AG04450 (cell line): ENCODE data around the gene SAE1. TPM values are rescaled to one million over a fixed set of nuclear protein-coding genes. Genes with fewer than 3 reads are reported as not detected.

ENCODE experiments used
- CTCF ChIA-PET: fragments of 300-600, 350-600 bp; formaldehyde crosslinking; extraction: SDS; loops from one replicate; lab custom pipeline; 2022; ENCODE audit warnings: antibody characterized with exemption, inconsistent platforms; lab: Charles Lee
- POLR2A ChIA-PET: fragments of 350-600 bp; formaldehyde crosslinking; extraction: SDS; loops from one replicate; lab custom pipeline; 2021; ENCODE audit warnings: antibody characterized with exemption, inconsistent platforms; lab: Yijun Ruan, JAX
- DNase-seq: peaks from one replicate; pipeline ENCODE4 v3.0.0-alpha.2; 2011; ENCODE audit warnings: low read depth, low spot score
- H3K27ac ChIP-seq: one replicate; pipeline ENCODE4 v1.5.1; 2012; ENCODE audit warnings: low read depth, low read length, control low read depth
- H3K27me3 ChIP-seq: one replicate; pipeline ENCODE4 v1.6.0; 2012; ENCODE audit warnings: low read length; ENCODE audit not compliant: control insufficient read depth, insufficient read depth
- H3K4me3 ChIP-seq: 2 replicates; pipeline ENCODE4 v1.5.1; 2011; ENCODE audit warnings: mild to moderate bottlenecking, low read depth, low read length, control low read depth
- H3K9me3 ChIP-seq: 2 replicates; pipeline ENCODE4 v1.5.1; 2012; ENCODE audit warnings: low read length; ENCODE audit not compliant: control insufficient read depth, insufficient read depth
- CTCF ChIP-seq: IDR thresholded peaks from 2 replicates; pipeline ENCODE4 v1.5.1; 2011; ENCODE audit warnings: low read depth, low read length, control low read depth, inconsistent platforms
- polyA plus RNA-seq: library from polyadenylated mRNA; depleted of rRNA; stranded (reverse); fragments of >200 nt; gene quantifications from 2 replicates; pipeline ENCODE4 v1.2.3, GENCODE V29; 2011

Gene SAE1
- polyA plus RNA-seq, 1 experiment: 165 TPM

DNA sequence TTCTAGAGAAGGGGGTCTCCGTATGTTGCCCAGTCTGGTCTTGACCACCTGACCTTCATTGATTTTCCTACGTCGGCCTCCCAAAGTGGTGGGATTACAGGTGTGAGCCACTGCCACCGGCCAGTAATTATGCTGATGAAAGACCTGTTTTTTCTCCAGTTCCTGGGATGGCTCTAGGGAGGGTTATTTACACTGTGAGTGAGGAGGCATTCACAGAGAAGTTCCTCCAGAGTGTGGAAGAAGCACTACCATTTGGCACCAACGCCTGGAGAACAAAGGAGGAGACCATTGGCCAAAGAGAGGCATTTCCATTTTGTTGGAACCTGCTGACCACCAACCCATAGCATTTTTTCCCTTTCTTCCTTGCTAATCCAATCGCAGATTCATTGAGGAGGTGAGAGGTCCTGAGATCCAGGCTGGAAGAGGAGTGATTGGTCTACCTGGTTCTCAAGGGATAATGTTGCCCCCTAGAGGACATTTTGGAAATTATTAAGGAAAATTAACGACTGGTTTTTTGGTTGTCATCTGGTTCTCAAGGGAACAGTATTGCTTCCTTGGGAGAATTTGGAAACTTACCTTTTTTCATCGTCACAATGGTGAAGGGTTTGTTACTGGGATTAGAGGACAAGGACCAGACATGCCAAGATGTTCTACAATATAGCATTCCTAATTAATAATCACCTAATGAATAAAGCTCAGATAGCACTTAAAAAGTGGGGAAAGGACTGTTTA is 5.5 kb upstream of the SAE1 start:
- TF ChIP-seq CTCF: peak; percentile 76
- Histone ChIP-seq H3K27me3 (no peaks in the 10 kb centered on the region), H3K4me3 (no peak overlapping the region), H3K9me3 (peaks cover 2% of the 10 kb centered on the region; the same call in 1 of the 2 replicates), H3K27ac (no peak overlapping the region)
- DNase-seq: no peak
- CTCF ChIA-PET: interaction anchor here (0.7 to 2.3 kb wide), 20 partner anchors 9 to 725 kb away, joined by 3 to 26 read pairs (median 4); partner anchors contain the start of gene ZC3H4
- POLR2A ChIA-PET: interaction anchor here (3.4 kb wide), 1 partner anchor 12 kb away, joined by 17 read pairs; the partner anchor contains the start of gene ZC3H4

GRCh38 chr19:47125669-47125938 is 5.0 kb upstream of the SAE1 start:
- no peak overlapping the region for H3K4me3 ChIP-seq
- no peaks in the 10 kb centered on the region for H3K27me3 ChIP-seq
- no peak for TF ChIP-seq CTCF
- DNase-seq: no peak
- no peak overlapping the region for H3K27ac ChIP-seq
- CTCF ChIA-PET: interaction anchor here (0.7 to 2.3 kb wide), 23 partner anchors 8 to 724 kb away, joined by 3 to 26 read pairs (median 4); partner anchors contain the start of gene ZC3H4
- POLR2A ChIA-PET: no interaction called here
- peaks cover 3% of the 10 kb centered on the region; the same call in 1 of the 2 replicates for H3K9me3 ChIP-seq

DNA sequence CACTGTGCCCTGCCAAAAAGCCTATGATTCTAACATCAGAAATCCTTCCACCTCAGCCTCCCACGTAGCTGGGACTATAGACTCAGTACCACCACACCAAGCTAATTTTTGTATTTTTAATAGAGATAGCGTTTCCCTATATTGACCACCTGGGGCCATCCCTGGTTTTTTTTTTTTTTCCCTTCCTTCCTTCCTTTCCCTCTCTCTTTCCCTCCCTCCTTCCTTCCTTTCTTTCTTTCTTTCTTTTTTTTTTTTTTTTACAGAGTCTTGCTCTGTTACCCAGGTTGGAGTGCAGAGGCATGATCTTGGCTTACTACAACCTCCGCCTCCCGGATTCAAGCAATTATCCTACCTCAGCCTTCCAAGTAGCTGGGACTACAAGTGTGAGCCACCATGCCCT is 1.1 kb upstream of the SAE1 start:
- H3K9me3 ChIP-seq: peaks cover 3% of the 10 kb centered on the region; the same call in 1 of the 2 replicates
- no peak for TF ChIP-seq CTCF
- no peaks in the 10 kb centered on the region for H3K27me3 ChIP-seq
- no peak overlapping the region for H3K4me3 ChIP-seq
- DNase-seq: no peak
- CTCF ChIA-PET: interaction anchor here (0.6 to 0.7 kb wide), 2 partner anchors 13 to 116 kb away, joined by 6 to 8 read pairs; no protein-coding TSS in a partner anchor
- POLR2A ChIA-PET: no interaction called here
- no peak overlapping the region for H3K27ac ChIP-seq

GRCh38 chr19:47130120-47130588 is 481 bp upstream of the SAE1 start:
- POLR2A ChIA-PET: interaction anchor here (1.9 to 2.1 kb wide), 2 partner anchors 17 to 144 kb away, joined by 6 to 20 read pairs; partner anchors contain the start of gene ZC3H4
- Histone ChIP-seq H3K4me3 (no peak overlapping the region), H3K27me3 (no peaks in the 10 kb centered on the region), H3K27ac (peak overlapping the region; percentile 65), H3K9me3 (peaks cover 3% of the 10 kb centered on the region; the same call in 1 of the 2 replicates)
- CTCF ChIA-PET: interaction anchor here (0.7 to 1.6 kb wide), 3 partner anchors 11 to 117 kb away, joined by 3 to 8 read pairs (median 3); no protein-coding TSS in a partner anchor
- no peak for TF ChIP-seq CTCF
- DNase-seq: no peak
